ENCODE measurements around the gene PLB1.

PLB1 gene

GRCh38 chr2:28566521-28567041, 70.7 kb downstream of the PLB1 start:
- DNase-seq, result peak; percentile 84

- peak; percentile 17 for DNase-seq
Observed at GRCh38 chr2:28567061-28567471, 71.2 kb downstream of the PLB1 start.

GRCh38 chr2:28568036-28568435, 72.2 kb downstream of the PLB1 start:
- DNase-seq, result no peak

- no peak for DNase-seq
Observed at GRCh38 chr2:28568533-28568932, 72.7 kb downstream of the PLB1 start.

GRCh38 chr2:28570431-28570830, 74.6 kb downstream of the PLB1 start:
- no peak for DNase-seq

GRCh38 chr2:28576714-28577113, 80.9 kb downstream of the PLB1 start:
- no peak for DNase-seq

- DNase-seq, result no peak
Observed at GRCh38 chr2:28577791-28578680, 82.2 kb downstream of the PLB1 start.

- DNase-seq, result no peak
Observed at GRCh38 chr2:28578774-28579173, 82.9 kb downstream of the PLB1 start.

- no peak for DNase-seq
Observed at GRCh38 chr2:28579606-28580005, 83.7 kb downstream of the PLB1 start.

GRCh38 chr2:28580078-28580477, 84.2 kb downstream of the PLB1 start:
- DNase-seq, result no peak

- no peak for DNase-seq
Observed at GRCh38 chr2:28581312-28581711, 85.5 kb downstream of the PLB1 start.

- DNase-seq, result no peak
Observed at GRCh38 chr2:28582152-28582551, 86.3 kb downstream of the PLB1 start.

- DNase-seq, result no peak
Observed at GRCh38 chr2:28582595-28582994, 86.7 kb downstream of the PLB1 start.

- DNase-seq, result peak; percentile 47
Observed at GRCh38 chr2:28583899-28584553, 88.2 kb downstream of the PLB1 start.

GRCh38 chr2:28586867-28587266, 91.0 kb downstream of the PLB1 start:
- DNase-seq, result peak; percentile 23

- DNase-seq, result no peak
Observed at GRCh38 chr2:28587526-28588291, 91.8 kb downstream of the PLB1 start.

GRCh38 chr2:28588292-28588670, 92.4 kb downstream of the PLB1 start:
- no peak for DNase-seq

- no peak for DNase-seq
Observed at GRCh38 chr2:28589746-28590463, 94.0 kb downstream of the PLB1 start.

- DNase-seq, result no peak
Observed at GRCh38 chr2:28590496-28591301, 94.8 kb downstream of the PLB1 start.

- DNase-seq, result no peak
Observed at GRCh38 chr2:28591711-28592335, 96.0 kb downstream of the PLB1 start.

- DNase-seq, result no peak
Observed at GRCh38 chr2:28592481-28592880, 96.6 kb downstream of the PLB1 start.
